A673 (cell line): ENCODE data around the gene BOLA3. TPM values are rescaled to one million over a fixed set of nuclear protein-coding genes. Genes with fewer than 3 reads are reported as not detected.

Source experiments
- BruUV-seq: library from RNA; stranded (reverse); fragments of 400-500 nt; replicated peaks from 2 replicates; lab custom pipeline; 2021; lab: Mats Ljungman, UMichigan
- CTCF ChIA-PET: fragments of 300-600 bp; sonication (Branson Sonifier 250); formaldehyde crosslinking; loops from one replicate; lab custom pipeline; 2022; ENCODE audit warnings: antibody characterized with exemption; lab: Charles Lee
- POLR2A ChIA-PET: fragments of 300-600 bp; sonication (Branson Sonifier 250); formaldehyde crosslinking; loops from one replicate; lab custom pipeline; 2022; ENCODE audit warnings: antibody characterized with exemption; ENCODE audit not compliant: low non-redundant PET; lab: Charles Lee
- DNase-seq: peaks from one replicate; pipeline ENCODE4 v3.0.0-alpha.2; 2015; ENCODE audit warnings: low spot score
- H3K27ac ChIP-seq: fragments of 200-600 bp; sonication (generic); 2 replicates; pipeline ENCODE4 v1.5.1; 2016; ENCODE audit warnings: mixed run types, low read depth, mild to moderate bottlenecking, mixed read lengths, antibody characterized with exemption, low read length; ENCODE audit not compliant: poor library complexity, severe bottlenecking
- H3K27me3 ChIP-seq: fragments of 200-600 bp; sonication (generic); replicated peaks from 2 replicates; pipeline ENCODE4 v1.6.1; 2017; ENCODE audit warnings: mixed run types, low read depth, mild to moderate bottlenecking, mixed read lengths, antibody characterized with exemption, low read length; ENCODE audit not compliant: insufficient read depth, poor library complexity
- H3K36me3 ChIP-seq: fragments of 200-600 bp; sonication (generic); 2 replicates; pipeline ENCODE4 v1.6.1; 2016; ENCODE audit warnings: mixed run types, mild to moderate bottlenecking, mixed read lengths, antibody characterized with exemption, low read length; ENCODE audit not compliant: insufficient read depth, poor library complexity, severe bottlenecking
- H3K4me1 ChIP-seq: fragments of 200-600 bp; sonication (generic); 2 replicates; pipeline ENCODE4 v1.6.1; 2017; ENCODE audit warnings: mixed run types, mild to moderate bottlenecking, mixed read lengths, antibody characterized with exemption, low read length; ENCODE audit not compliant: insufficient read depth, poor library complexity, severe bottlenecking
- H3K4me3 ChIP-seq: fragments of 200-600 bp; sonication (generic); 2 replicates; pipeline ENCODE4 v1.5.1; 2016; ENCODE audit warnings: low read depth, mixed run types, mild to moderate bottlenecking, mixed read lengths, low read length; ENCODE audit not compliant: poor library complexity, severe bottlenecking
- H3K9me3 ChIP-seq: fragments of 200-600 bp; sonication (generic); 2 replicates; pipeline ENCODE4 v1.6.1; 2016; ENCODE audit warnings: mixed run types, low read depth, mild to moderate bottlenecking, mixed read lengths, antibody characterized with exemption, low read length; ENCODE audit not compliant: poor library complexity, severe bottlenecking
- EZH2 ChIP-seq: fragments of 200-600 bp; sonication (generic); IDR thresholded peaks from 2 replicates; pipeline ENCODE4 v1.6.1; 2017; ENCODE audit warnings: borderline replicate concordance, low read depth, mild to moderate bottlenecking, mixed read lengths, antibody characterized with exemption, low read length; ENCODE audit not compliant: poor library complexity, severe bottlenecking
- intact Hi-C: fragments of 100-400 bp; cut with micrococcal nuclease; formaldehyde crosslinking; loops from one replicate; pipeline ENCODE4 v1.10.0; 2022; ENCODE audit not compliant: unreplicated experiment
- total RNA-seq: library from RNA; stranded (reverse); gene quantifications from 2 replicates; pipeline ENCODE4 v1.2.3, GENCODE V29; 2021
- TF ChIP-seq, protein P1 (sequence below): fragments of 300-800, 200-600 bp; sonication (generic); conservative IDR thresholded peaks from 2 replicates; pipeline ENCODE4 v1.5.1; 2017; ENCODE audit warnings: low read depth, mild to moderate bottlenecking, antibody characterized with exemption, low read length, moderate library complexity, mixed read lengths

BOLA3 gene
- total RNA-seq, 1 experiment from 2014 or later, result 55.9 TPM

GRCh38 chr2:74095632-74096031, 52.1 kb downstream of the BOLA3 start:
- H3K36me3 ChIP-seq, result peaks cover 43% of the 10 kb centered on the region
- H3K27ac ChIP-seq, result no peak overlapping the region
- no TSS peak for BruUV-seq
- H3K4me3 ChIP-seq, result no peak overlapping the region
- TF ChIP-seq, protein P1, sequence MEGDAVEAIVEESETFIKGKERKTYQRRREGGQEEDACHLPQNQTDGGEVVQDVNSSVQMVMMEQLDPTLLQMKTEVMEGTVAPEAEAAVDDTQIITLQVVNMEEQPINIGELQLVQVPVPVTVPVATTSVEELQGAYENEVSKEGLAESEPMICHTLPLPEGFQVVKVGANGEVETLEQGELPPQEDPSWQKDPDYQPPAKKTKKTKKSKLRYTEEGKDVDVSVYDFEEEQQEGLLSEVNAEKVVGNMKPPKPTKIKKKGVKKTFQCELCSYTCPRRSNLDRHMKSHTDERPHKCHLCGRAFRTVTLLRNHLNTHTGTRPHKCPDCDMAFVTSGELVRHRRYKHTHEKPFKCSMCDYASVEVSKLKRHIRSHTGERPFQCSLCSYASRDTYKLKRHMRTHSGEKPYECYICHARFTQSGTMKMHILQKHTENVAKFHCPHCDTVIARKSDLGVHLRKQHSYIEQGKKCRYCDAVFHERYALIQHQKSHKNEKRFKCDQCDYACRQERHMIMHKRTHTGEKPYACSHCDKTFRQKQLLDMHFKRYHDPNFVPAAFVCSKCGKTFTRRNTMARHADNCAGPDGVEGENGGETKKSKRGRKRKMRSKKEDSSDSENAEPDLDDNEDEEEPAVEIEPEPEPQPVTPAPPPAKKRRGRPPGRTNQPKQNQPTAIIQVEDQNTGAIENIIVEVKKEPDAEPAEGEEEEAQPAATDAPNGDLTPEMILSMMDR, result no peak
- no peak for TF ChIP-seq EZH2
- intact Hi-C loops, result no loop called here
- DNase-seq, result no peak
- H3K9me3 ChIP-seq, result no peaks in the 10 kb centered on the region
- ChIA-PET POLR2A (no interaction called here), CTCF (no interaction called here)
- no peaks in the 10 kb centered on the region for H3K4me1 ChIP-seq
- no peaks in the 10 kb centered on the region for H3K27me3 ChIP-seq

DNA sequence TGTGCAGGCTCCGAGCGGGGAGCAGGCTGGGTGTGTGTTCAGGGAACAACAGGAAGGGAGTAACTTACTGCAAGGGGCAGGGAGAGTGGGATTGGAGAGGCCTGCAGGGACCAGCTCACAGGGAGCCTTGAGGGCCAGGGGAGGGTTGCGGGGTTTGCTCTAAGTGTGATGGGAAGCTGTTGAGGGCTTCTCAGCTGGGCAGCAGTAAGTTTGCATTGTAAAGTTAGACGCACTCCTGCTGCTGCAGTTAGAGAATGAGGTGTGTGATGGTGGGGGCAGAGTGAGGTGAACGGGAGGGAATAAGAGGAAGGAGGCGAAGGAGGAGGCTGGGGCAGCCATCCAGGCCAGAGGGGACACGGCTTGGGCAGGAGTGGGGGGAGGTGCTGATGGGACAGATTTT, 53.4 kb downstream of the BOLA3 start:
- TF ChIP-seq, protein P1, result no peak
- TF ChIP-seq EZH2, result no peak
- no peak overlapping the region for H3K27ac ChIP-seq
- H3K4me3 ChIP-seq, result no peak overlapping the region
- H3K4me1 ChIP-seq, result no peaks in the 10 kb centered on the region
- peaks cover 39% of the 10 kb centered on the region for H3K36me3 ChIP-seq
- BruUV-seq, result no TSS peak
- DNase-seq, result no peak
- H3K9me3 ChIP-seq, result no peaks in the 10 kb centered on the region
- CTCF ChIA-PET, result no interaction called here
- intact Hi-C loops, result no loop called here
- no peaks in the 10 kb centered on the region for H3K27me3 ChIP-seq
- POLR2A ChIA-PET, result no interaction called here

DNA sequence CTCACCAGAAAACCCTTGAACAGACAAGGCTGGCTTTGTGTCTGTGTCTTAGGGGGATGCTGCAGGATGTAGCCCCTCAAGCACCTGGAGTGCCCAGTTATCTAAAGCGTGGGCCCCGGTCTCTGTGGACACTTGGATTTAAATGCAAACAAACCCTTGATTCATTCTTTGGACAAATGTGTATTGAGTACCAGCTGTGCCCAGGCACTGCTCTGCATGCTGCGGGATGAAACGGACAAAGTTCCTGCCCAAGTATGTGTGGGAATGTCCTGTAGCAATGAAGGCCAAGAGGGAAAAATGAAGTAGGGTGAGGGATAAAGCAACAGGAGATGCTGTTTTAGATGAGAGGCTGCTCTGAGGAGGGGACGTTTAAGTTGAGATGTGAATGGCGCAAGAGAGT, 53.9 kb downstream of the BOLA3 start:
- no peak for TF ChIP-seq EZH2
- ChIA-PET POLR2A (no interaction called here), CTCF (no interaction called here)
- intact Hi-C loops, result no loop called here
- H3K36me3 ChIP-seq, result peaks cover 34% of the 10 kb centered on the region
- H3K4me1 ChIP-seq, result no peaks in the 10 kb centered on the region
- no peak overlapping the region for H3K27ac ChIP-seq
- no peaks in the 10 kb centered on the region for H3K27me3 ChIP-seq
- no peak overlapping the region for H3K4me3 ChIP-seq
- no peak for DNase-seq
- no TSS peak for BruUV-seq
- H3K9me3 ChIP-seq, result no peaks in the 10 kb centered on the region

DNA sequence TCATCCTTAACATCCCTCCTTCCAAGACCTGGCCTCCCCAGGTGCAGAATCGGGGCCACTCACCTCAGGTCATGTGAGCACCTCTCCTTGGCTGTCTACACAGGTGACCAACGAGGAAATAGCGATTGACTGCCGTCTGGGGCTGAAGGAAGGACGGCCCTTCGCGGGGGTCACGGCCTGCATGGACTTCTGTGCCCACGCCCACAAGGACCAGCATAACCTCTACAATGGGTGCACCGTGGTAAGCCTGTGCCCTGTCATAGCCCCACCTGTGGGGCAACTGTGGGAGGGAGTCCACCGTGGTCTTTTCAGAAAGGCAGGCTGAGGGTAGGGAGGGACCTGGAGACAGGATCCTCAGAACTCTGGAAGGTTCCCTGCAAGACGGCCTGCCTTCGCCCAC, 54.3 kb downstream of the BOLA3 start:
- H3K4me1 ChIP-seq, result no peaks in the 10 kb centered on the region
- H3K36me3 ChIP-seq, result peaks cover 33% of the 10 kb centered on the region
- no peak overlapping the region for H3K4me3 ChIP-seq
- TF ChIP-seq, protein P1, result no peak
- TF ChIP-seq EZH2, result no peak
- CTCF ChIA-PET, result no interaction called here
- BruUV-seq, result no TSS peak
- no peak overlapping the region for H3K27ac ChIP-seq
- intact Hi-C loops, result no loop called here
- H3K27me3 ChIP-seq, result no peaks in the 10 kb centered on the region
- no peaks in the 10 kb centered on the region for H3K9me3 ChIP-seq
- POLR2A ChIA-PET, result no interaction called here
- DNase-seq, result no peak
